ENCODE results near the gene COL11A2. TPM values are rescaled to one million over a fixed set of nuclear protein-coding genes. Genes with fewer than 3 reads are reported as not detected.

COL11A2 gene
- total RNA-seq (1 to 10 TPM in 1 of 9 donors, under 1 TPM in 8; 0.11 to 1.9 (median 0.43) TPM), polyA plus RNA-seq (1 to 10 TPM in 2 of 3 donors, under 1 TPM in 1; 0.05 to 7.2 (median 1.7) TPM)
- long read RNA-seq, donor 1: 0 reads
- long read RNA-seq, donor 2: 0 reads
- long read RNA-seq, donor 3, partial matches to known transcripts: 9 of 43 reads
- long read RNA-seq, donor 3, other reads (novel, unspliced or antisense): 34 of 43 reads
- long read RNA-seq, donor 4: 0 reads
- long read RNA-seq, donor 5: 0 reads
- long read RNA-seq, donor 6: 0 reads
- long read RNA-seq, donor 7: 0 reads
- long read RNA-seq, donor 8: 0 reads
- long read RNA-seq, donor 9: 0 reads
- long read RNA-seq, donor 10: 0 reads

DNA sequence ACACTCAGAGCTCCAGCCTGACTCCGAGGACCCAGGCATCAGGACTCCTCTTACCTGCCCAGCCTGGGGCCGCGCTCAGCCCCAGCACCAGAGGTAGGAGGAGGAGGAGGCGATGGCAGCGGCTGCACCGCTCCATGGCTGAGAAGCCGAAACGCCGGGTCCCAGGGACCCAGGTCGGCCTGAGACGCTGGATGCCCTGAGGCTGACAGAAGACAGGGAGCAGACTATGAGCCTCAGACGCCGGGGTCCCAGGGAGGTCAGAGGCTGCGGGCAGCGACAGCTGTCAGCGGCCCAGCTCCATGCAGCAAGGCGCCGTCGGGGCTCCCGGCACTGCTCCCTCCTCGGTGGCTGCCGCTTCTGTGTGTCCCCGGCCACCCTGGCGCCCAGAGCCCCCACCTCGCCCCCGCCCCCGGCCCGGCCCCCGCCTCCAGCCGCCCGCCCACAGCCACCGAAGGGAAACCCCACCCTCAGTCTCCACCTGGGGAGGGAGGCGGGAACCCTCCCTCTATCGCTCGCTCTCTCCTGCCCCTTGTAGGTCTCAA lies at the start of gene COL11A2:
TSS of gene COL11A2 (minus strand) at position 363 of the 542 bp plus-strand sequence. CDS start at position 136, 227 bp downstream.
- H3K27me3 ChIP-seq: peaks cover 13% of the 10 kb centered on the region
- peak within 1 kb of the TSS in 2 of 4 donors; percentile 4 to 44 for H3K4me3 ChIP-seq
- no peak for TF ChIP-seq POLR2A (IDR thresholded peaks at IDR 0.05)
- TF ChIP-seq, protein P1, sequence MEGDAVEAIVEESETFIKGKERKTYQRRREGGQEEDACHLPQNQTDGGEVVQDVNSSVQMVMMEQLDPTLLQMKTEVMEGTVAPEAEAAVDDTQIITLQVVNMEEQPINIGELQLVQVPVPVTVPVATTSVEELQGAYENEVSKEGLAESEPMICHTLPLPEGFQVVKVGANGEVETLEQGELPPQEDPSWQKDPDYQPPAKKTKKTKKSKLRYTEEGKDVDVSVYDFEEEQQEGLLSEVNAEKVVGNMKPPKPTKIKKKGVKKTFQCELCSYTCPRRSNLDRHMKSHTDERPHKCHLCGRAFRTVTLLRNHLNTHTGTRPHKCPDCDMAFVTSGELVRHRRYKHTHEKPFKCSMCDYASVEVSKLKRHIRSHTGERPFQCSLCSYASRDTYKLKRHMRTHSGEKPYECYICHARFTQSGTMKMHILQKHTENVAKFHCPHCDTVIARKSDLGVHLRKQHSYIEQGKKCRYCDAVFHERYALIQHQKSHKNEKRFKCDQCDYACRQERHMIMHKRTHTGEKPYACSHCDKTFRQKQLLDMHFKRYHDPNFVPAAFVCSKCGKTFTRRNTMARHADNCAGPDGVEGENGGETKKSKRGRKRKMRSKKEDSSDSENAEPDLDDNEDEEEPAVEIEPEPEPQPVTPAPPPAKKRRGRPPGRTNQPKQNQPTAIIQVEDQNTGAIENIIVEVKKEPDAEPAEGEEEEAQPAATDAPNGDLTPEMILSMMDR (IDR thresholded peaks at IDR 0.05): no peak
- peaks cover 9 to 13% of the 10 kb centered on the region in 2 donors for H3K4me1 ChIP-seq (replicated peaks in 1 of 2)
- no peak within 1 kb of the TSS for H3K27ac ChIP-seq
- no peak for DNase-seq
- H3K36me3 ChIP-seq (replicated peaks in 1 of 2): peaks cover 0 to 30% of the 10 kb centered on the region in 2 donors
- intact Hi-C loops (cut with DNase I): no loop called here
- H3K9me3 ChIP-seq (replicated peaks in 1 of 3): no peaks in the 10 kb centered on the region
- WGBS, 4 donors: 9 to 24% (median 11%) methylated on average over 13 to 35 of the region's 35 CpGs; no CpG with 5 or more reads in 1 of the 4 donors

DNA sequence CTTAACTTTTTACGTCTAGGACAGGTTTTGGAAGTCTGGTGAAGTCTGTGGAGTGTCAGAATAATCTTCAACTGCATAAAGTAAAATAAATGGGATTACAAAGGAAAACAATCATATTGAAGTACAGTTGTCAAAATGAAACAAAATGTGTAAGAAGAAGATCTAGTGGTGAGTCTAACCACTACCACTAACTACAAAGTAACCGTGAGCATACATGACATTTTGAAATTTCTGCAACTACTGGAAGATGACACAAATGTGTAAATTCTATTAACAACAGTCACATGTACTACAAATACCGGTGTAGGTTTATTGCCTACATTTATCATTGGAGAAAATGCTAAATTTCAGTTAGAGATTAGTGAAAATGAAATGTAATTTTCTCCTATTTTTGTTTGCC lies 49.7 kb upstream of the COL11A2 start:
- Histone ChIP-seq H3K27me3 (peaks cover 10% of the 10 kb centered on the region), H3K27ac (no peak overlapping the region), H3K4me3 (no peak overlapping the region), H3K36me3 (replicated peaks in 1 of 2) (no peaks in the 10 kb centered on the region), H3K9me3 (replicated peaks in 1 of 3) (no peaks in the 10 kb centered on the region), H3K4me1 (replicated peaks in 1 of 2) (peaks cover 0 to 3% of the 10 kb centered on the region in 2 donors)
- no peak for TF ChIP-seq POLR2A (IDR thresholded peaks at IDR 0.05)
- TF ChIP-seq, protein P1 (IDR thresholded peaks at IDR 0.05): no peak
- intact Hi-C loops (cut with DNase I): loop anchor here in 1 of 2 donors (10.0 kb wide), 2 partner anchors 127 to 227 kb away; no protein-coding TSS in a partner anchor
- no peak for DNase-seq
- 49 to 62% (median 59%) methylated on average over 3 of the region's 3 CpGs for WGBS, 4 donors

DNA sequence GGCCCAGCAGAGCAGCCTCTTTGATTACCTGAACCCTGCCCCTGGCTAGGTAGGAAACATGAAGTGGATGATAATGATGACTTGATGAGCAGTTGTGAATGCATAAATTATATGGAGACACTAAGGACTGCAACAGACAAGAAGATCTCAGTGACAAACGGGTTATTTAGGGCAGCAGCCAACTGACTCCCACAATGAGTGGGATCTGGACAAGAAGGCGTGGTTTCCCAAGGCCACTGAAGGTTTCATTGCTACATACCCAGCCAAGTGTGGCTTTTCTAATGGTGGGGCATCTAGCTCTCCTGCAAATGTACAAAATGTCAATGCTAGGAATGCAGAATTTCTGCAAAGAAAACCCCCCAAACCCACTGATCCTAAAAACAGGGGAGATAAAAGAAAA lies 45.5 kb upstream of the COL11A2 start:
- H3K27ac ChIP-seq: no peak overlapping the region
- intact Hi-C loops (cut with DNase I): no loop called here
- peaks cover 16% of the 10 kb centered on the region for H3K27me3 ChIP-seq
- peak in 2 of 7 donors; percentile 50 to 56 for DNase-seq
- TF ChIP-seq POLR2A (IDR thresholded peaks at IDR 0.05): no peak
- TF ChIP-seq, protein P1 (IDR thresholded peaks at IDR 0.05): no peak
- 26 to 59% (median 39%) methylated on average over 2 of the region's 2 CpGs for WGBS, 4 donors
- no peak overlapping the region for H3K4me3 ChIP-seq
- no peaks in the 10 kb centered on the region for H3K9me3 ChIP-seq (replicated peaks in 1 of 3)
- peaks cover 0 to 3% of the 10 kb centered on the region in 2 donors for H3K4me1 ChIP-seq (replicated peaks in 1 of 2)
- no peaks in the 10 kb centered on the region for H3K36me3 ChIP-seq (replicated peaks in 1 of 2)

DNA sequence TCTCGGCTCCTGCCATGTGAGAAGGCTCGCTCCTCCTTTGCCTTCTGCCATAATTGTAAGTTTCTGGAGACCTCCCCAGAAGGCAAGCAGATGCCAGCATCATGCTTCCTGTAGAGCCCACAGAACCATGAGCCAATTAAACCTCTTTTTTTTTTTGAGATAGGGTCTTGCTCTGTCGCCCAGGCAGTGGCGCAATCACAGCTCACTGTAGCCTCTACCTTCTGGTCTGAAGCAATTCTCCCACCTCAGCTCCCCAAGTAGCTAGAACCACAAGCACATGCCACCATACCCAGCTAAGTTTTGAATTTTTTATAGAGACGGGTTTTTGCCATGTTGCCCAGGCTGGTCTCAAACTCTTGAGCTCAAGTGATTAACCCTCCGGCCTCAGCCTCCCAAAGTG lies 44.6 kb upstream of the COL11A2 start:
- H3K4me3 ChIP-seq: no peak overlapping the region
- H3K4me1 ChIP-seq (replicated peaks in 1 of 2): peaks cover 0 to 3% of the 10 kb centered on the region in 2 donors
- no peak for DNase-seq
- no peak overlapping the region for H3K27ac ChIP-seq
- H3K9me3 ChIP-seq (replicated peaks in 1 of 3): no peaks in the 10 kb centered on the region
- H3K36me3 ChIP-seq (replicated peaks in 1 of 2): no peaks in the 10 kb centered on the region
- 88 to 99% (median 90%) methylated on average over 4 to 6 of the region's 6 CpGs for WGBS, 4 donors
- peaks cover 16% of the 10 kb centered on the region for H3K27me3 ChIP-seq
- TF ChIP-seq, protein P1 (IDR thresholded peaks at IDR 0.05): no peak
- no peak for TF ChIP-seq POLR2A (IDR thresholded peaks at IDR 0.05)
- intact Hi-C loops (cut with DNase I): no loop called here
